ENCODE results near the gene AXIN2. TPM values are rescaled to one million over a fixed set of nuclear protein-coding genes. Genes with fewer than 3 reads are reported as not detected.

The AXIN2 gene
- total and polyA plus RNA-seq, 10 of the 15 experiments (the other 5 are each of a cell fraction or from before 2014, with no cell fraction given) = 0.47 to 7.8 (median 3.1) TPM

DNA sequence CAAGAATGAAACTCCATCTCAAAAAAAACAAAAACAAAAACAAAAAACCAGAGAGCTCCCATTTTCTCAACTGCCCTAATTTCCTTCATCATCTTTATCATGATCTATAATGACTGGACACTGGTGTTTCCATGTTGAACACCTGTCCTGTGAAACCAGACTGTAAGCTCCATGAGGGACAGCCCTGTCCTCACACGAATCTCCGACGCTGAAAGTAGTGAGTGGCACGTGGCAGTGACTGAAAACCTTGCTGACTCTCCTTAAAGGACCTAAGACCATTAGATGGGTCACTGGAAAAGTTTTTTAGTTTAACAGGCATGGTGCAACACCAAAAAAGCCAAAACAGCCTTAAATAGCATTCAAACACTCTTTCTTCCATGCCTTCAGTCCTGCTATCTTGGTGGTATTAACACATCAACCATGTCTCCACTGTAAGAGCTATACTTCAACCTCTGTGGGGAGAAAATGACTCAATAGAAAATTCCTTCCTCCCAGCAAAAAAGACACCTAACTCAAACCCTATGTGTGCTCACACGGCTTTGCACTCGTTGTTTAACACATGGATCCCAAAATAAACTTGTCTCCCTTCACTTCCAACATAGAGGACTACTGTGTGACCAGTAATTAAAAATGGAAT, 8.3 kb downstream of the AXIN2 start (continued):
- TF ChIP-seq, protein P1, sequence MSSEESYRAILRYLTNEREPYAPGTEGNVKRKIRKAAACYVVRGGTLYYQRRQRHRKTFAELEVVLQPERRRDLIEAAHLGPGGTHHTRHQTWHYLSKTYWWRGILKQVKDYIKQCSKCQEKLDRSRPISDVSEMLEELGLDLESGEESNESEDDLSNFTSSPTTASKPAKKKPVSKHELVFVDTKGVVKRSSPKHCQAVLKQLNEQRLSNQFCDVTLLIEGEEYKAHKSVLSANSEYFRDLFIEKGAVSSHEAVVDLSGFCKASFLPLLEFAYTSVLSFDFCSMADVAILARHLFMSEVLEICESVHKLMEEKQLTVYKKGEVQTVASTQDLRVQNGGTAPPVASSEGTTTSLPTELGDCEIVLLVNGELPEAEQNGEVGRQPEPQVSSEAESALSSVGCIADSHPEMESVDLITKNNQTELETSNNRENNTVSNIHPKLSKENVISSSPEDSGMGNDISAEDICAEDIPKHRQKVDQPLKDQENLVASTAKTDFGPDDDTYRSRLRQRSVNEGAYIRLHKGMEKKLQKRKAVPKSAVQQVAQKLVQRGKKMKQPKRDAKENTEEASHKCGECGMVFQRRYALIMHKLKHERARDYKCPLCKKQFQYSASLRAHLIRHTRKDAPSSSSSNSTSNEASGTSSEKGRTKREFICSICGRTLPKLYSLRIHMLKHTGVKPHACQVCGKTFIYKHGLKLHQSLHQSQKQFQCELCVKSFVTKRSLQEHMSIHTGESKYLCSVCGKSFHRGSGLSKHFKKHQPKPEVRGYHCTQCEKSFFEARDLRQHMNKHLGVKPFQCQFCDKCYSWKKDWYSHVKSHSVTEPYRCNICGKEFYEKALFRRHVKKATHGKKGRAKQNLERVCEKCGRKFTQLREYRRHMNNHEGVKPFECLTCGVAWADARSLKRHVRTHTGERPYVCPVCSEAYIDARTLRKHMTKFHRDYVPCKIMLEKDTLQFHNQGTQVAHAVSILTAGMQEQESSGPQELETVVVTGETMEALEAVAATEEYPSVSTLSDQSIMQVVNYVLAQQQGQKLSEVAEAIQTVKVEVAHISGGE (CRISPR knock-in tag; IDR thresholded peaks at IDR 0.05) = no peak
- no peak for TF ChIP-seq MEF2B (IDR thresholded peaks at IDR 0.05; ENCODE audit: partially characterized antibody, poor library complexity, severe bottlenecking)
- TF ChIP-seq SMAD1 (IDR thresholded peaks at IDR 0.05; ENCODE audit: low read depth, partially characterized antibody) = no peak
- TF ChIP-seq IKZF2 (IDR thresholded peaks at IDR 0.05) = peak; percentile 35 to 55; a peak in 3 of 4 replicates
- TF ChIP-seq CHD2 (IDR thresholded peaks at IDR 0.05; ENCODE audit: borderline replicate concordance, low read depth, low read length) = no peak
- no peak for TF ChIP-seq POLR2A (IDR thresholded peaks at IDR 0.05; ENCODE audit: low read depth, low read length)
- no peak for TF ChIP-seq ESRRA (IDR thresholded peaks at IDR 0.05; ENCODE audit: low read length)
- no peak for TF ChIP-seq ZBED1 (IDR thresholded peaks at IDR 0.05; ENCODE audit: borderline replicate concordance)
- TF ChIP-seq KLF5 (IDR thresholded peaks at IDR 0.05; ENCODE audit: partially characterized antibody) = no peak
- no peak for TF ChIP-seq POU2F2 (IDR thresholded peaks at IDR 0.05; ENCODE audit: borderline replicate concordance, low read depth, low read length)
- no peak for TF ChIP-seq ZNF274 (IDR thresholded peaks at IDR 0.05; ENCODE audit: insufficient read depth, insufficient read length)
- no peak for TF ChIP-seq MYC (IDR thresholded peaks at IDR 0.05; ENCODE audit: insufficient read depth, insufficient read length, insufficient replicate concordance, low read length, severe bottlenecking)
- TF ChIP-seq SMARCA5 (IDR thresholded peaks at IDR 0.05) = no peak
- no peak for TF ChIP-seq IRF4 (IDR thresholded peaks at IDR 0.05; ENCODE audit: low read depth, low read length)
- TF ChIP-seq RELA (IDR thresholded peaks at IDR 0.05; ENCODE audit: borderline replicate concordance, partially characterized antibody) = no peak
- TF ChIP-seq CBX5 (IDR thresholded peaks at IDR 0.05; ENCODE audit: low read depth) = no peak
- TF ChIP-seq JUNB (IDR thresholded peaks at IDR 0.05) = peak; percentile 43
- TF ChIP-seq TAF1 (IDR thresholded peaks at IDR 0.05; ENCODE audit: borderline replicate concordance, low read depth, low read length) = no peak
- TF ChIP-seq, protein P2, sequence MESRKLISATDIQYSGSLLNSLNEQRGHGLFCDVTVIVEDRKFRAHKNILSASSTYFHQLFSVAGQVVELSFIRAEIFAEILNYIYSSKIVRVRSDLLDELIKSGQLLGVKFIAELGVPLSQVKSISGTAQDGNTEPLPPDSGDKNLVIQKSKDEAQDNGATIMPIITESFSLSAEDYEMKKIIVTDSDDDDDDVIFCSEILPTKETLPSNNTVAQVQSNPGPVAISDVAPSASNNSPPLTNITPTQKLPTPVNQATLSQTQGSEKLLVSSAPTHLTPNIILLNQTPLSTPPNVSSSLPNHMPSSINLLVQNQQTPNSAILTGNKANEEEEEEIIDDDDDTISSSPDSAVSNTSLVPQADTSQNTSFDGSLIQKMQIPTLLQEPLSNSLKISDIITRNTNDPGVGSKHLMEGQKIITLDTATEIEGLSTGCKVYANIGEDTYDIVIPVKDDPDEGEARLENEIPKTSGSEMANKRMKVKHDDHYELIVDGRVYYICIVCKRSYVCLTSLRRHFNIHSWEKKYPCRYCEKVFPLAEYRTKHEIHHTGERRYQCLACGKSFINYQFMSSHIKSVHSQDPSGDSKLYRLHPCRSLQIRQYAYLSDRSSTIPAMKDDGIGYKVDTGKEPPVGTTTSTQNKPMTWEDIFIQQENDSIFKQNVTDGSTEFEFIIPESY (IDR thresholded peaks at IDR 0.05) = no peak
